Caco-2 (cell line): ENCODE data around the gene CAPN11. TPM values are rescaled to one million over a fixed set of nuclear protein-coding genes. Genes with fewer than 3 reads are reported as not detected.
A peak's percentile ranks its signal among the peaks of the same experiment; 100 is the strongest.

Experiments
- BruUV-seq: library from RNA; stranded (reverse); fragments of 400-500 nt; replicated peaks from 2 replicates; lab custom pipeline; 2021; lab: Mats Ljungman, UMichigan
- CTCF ChIA-PET: fragments of 300-600 bp; sonication (Branson Sonifier 250); formaldehyde crosslinking; loops from one replicate; lab custom pipeline; 2022; ENCODE audit warnings: antibody characterized with exemption; lab: Charles Lee
- POLR2A ChIA-PET: fragments of 300-600 bp; sonication (Branson Sonifier 250); formaldehyde crosslinking; loops from one replicate; lab custom pipeline; 2022; ENCODE audit warnings: antibody characterized with exemption; lab: Charles Lee
- DNase-seq, 2 experiments: peaks; one replicate each; pipeline versions ENCODE4 v3.0.0 to v3.0.0-alpha.2; 2020 to 2022
- H3K27me3 ChIP-seq: replicated peaks from 2 replicates; pipeline ENCODE4 v1.6.0; 2011; ENCODE audit warnings: low read length; ENCODE audit not compliant: control insufficient read depth, insufficient read depth
- H3K36me3 ChIP-seq: 2 replicates; pipeline ENCODE4 v1.5.1; 2011; ENCODE audit warnings: low read length; ENCODE audit not compliant: control insufficient read depth, insufficient read depth
- H3K4me1 ChIP-seq: fragments of 250-450 bp; sonication (Bioruptor Pico); 2 replicates; pipeline ENCODE4 v1.5.1; 2020; ENCODE audit warnings: mild to moderate bottlenecking
- H3K4me3 ChIP-seq: 2 replicates; pipeline ENCODE4 v1.5.1; 2011; ENCODE audit warnings: low read depth, mild to moderate bottlenecking, control low read depth, low read length
- H3K9me3 ChIP-seq: fragments of 250-450 bp; sonication (Bioruptor Pico); 2 replicates; pipeline ENCODE4 v1.5.1; 2020; ENCODE audit warnings: mild to moderate bottlenecking, moderate library complexity
- H3K27ac Mint-ChIP-seq: one replicate; pipeline ENCODE4 v1.8.0; 2022; ENCODE audit warnings: mixed read lengths; ENCODE audit not compliant: unreplicated experiment
- H3K27me3 Mint-ChIP-seq: one replicate; pipeline ENCODE4 v1.8.0; 2022; ENCODE audit warnings: mixed read lengths; ENCODE audit not compliant: insufficient read depth, unreplicated experiment
- H3K36me3 Mint-ChIP-seq: one replicate; pipeline ENCODE4 v1.8.0; 2022; ENCODE audit warnings: mild to moderate bottlenecking, mixed read lengths; ENCODE audit not compliant: insufficient read depth, unreplicated experiment
- H3K4me1 Mint-ChIP-seq: one replicate; pipeline ENCODE4 v1.8.0; 2022; ENCODE audit warnings: low read depth, mixed read lengths; ENCODE audit not compliant: unreplicated experiment
- H3K4me3 Mint-ChIP-seq: one replicate; pipeline ENCODE4 v1.8.0; 2022; ENCODE audit warnings: mild to moderate bottlenecking, moderate library complexity, mixed read lengths; ENCODE audit not compliant: unreplicated experiment
- H3K9me3 Mint-ChIP-seq: one replicate; pipeline ENCODE4 v1.8.0; 2022; ENCODE audit warnings: mixed read lengths; ENCODE audit not compliant: unreplicated experiment
- intact Hi-C: fragments of 100-400 bp; cut with micrococcal nuclease; formaldehyde crosslinking; loops from one replicate; pipeline ENCODE4 v1.10.0; 2022; ENCODE audit not compliant: unreplicated experiment
- total RNA-seq: library from RNA; stranded (reverse); gene quantifications from 2 replicates; pipeline ENCODE4 v1.2.3, GENCODE V29; 2022
- TF ChIP-seq, protein P1 (sequence below), 2 experiments: fragments of 200-600 bp in 1 of 2; IDR thresholded peaks; 1 replicate in 1 of 2; 2 replicates in 1 of 2; pipeline versions ENCODE4 v1.5.1 to v1.8.0; 2011 to 2022; ENCODE audit warnings: antibody characterized with exemption in 1 of 2, control low read depth in 1 of 2, inconsistent platforms in 1 of 2, low read depth in 1 of 2, low read length in 1 of 2, mild to moderate bottlenecking in 1 of 2, moderate library complexity in 1 of 2; ENCODE audit not compliant: insufficient read depth in 1 of 2, severe bottlenecking in 1 of 2, unreplicated experiment in 1 of 2

CAPN11 gene
- total RNA-seq, 1 experiment from 2014 or later: not detected

DNA sequence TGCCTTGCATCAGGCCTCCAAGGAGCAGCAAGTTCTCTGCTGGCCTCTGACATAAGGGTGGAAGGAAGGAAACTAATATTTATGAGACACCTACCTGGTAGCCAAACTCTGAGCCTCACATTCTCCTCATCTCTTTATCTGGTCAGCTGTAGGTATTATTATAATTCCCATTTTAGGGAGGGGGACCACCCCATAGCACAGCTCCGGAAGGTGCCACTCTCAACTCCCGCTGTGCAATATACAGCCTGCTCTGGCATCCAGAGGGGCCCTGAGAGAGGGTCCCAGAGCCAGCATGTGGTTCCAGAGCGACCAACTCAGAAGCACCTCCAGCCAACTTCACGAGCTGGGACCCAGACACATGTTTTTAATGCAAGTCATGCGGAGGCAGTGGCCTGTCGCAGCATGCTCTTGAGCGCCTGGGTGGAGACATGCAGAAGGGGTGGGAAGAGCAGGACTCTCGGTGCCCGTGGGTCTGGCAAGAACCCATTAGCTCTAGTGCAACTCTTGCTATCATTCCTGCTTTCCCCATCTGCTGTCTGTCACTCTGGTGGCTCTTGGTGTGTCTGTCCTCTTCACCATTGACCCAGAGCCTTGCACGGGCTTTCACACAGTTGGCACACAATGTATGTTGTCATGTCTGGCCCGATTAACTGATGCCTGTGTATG lies 43.2 kb downstream of the CAPN11 start:
- Mint-ChIP-seq H3K27me3 (no peaks in the 10 kb centered on the region), H3K4me3 (no peak overlapping the region), H3K9me3 (no peaks in the 10 kb centered on the region), H3K27ac (peak overlapping the region; percentile 81), H3K4me1 (peaks cover 30% of the 10 kb centered on the region), H3K36me3 (no peaks in the 10 kb centered on the region)
- ChIA-PET POLR2A (no interaction called here), CTCF (interaction anchor here (0.8 kb wide), 1 partner anchor 18 kb away, joined by 3 read pairs; no protein-coding TSS in a partner anchor)
- Histone ChIP-seq H3K27me3 (no peaks in the 10 kb centered on the region), H3K36me3 (no peaks in the 10 kb centered on the region), H3K4me1 (peaks cover 34% of the 10 kb centered on the region), H3K4me3 (no peak overlapping the region), H3K9me3 (no peaks in the 10 kb centered on the region)
- no peak for DNase-seq
- TF ChIP-seq, protein P1, sequence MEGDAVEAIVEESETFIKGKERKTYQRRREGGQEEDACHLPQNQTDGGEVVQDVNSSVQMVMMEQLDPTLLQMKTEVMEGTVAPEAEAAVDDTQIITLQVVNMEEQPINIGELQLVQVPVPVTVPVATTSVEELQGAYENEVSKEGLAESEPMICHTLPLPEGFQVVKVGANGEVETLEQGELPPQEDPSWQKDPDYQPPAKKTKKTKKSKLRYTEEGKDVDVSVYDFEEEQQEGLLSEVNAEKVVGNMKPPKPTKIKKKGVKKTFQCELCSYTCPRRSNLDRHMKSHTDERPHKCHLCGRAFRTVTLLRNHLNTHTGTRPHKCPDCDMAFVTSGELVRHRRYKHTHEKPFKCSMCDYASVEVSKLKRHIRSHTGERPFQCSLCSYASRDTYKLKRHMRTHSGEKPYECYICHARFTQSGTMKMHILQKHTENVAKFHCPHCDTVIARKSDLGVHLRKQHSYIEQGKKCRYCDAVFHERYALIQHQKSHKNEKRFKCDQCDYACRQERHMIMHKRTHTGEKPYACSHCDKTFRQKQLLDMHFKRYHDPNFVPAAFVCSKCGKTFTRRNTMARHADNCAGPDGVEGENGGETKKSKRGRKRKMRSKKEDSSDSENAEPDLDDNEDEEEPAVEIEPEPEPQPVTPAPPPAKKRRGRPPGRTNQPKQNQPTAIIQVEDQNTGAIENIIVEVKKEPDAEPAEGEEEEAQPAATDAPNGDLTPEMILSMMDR (IDR thresholded peaks at IDR 0.05; ENCODE audit: insufficient read depth in 1 of 2, low read depth in 1 of 2, low read length in 1 of 2, severe bottlenecking in 1 of 2, unreplicated experiment in 1 of 2): no peak
- no TSS peak for BruUV-seq
- intact Hi-C loops: no loop called here

DNA sequence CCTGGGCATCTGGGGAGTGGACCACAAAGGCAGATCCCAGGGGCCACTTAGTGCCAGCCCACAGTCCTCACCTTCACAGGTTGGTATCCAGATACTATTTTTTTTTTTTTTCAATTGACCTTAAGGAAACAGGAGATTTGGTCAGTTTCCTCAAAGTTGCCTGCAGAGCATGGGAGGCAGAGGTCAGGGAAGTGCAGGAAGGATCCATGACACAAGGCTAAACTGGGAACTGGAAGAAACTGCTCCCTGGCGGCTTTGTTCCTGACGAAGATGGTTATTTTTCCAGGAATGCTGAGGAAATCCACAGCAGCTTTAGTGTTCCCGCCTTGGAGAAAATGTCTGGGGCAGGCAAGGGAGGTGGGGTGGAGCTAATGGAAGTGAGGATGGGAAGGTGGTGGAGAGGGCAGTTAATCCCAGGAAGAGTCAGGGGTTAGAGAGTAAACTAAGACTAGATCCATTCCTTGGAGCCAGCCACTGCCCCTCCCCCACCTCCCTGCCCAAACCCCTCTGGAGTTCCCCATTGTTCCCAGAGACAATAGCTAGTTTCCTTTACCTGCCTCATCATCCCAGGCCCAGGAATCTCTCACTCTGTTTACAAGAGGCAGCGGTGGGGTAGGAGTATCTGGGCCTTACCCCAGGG lies 43.8 kb downstream of the CAPN11 start:
- DNase-seq: no peak
- peaks cover 36% of the 10 kb centered on the region for H3K4me1 ChIP-seq
- H3K4me1 Mint-ChIP-seq: peaks cover 31% of the 10 kb centered on the region
- peak overlapping the region; percentile 81 for H3K27ac Mint-ChIP-seq
- H3K9me3 Mint-ChIP-seq: no peaks in the 10 kb centered on the region
- BruUV-seq: no TSS peak
- TF ChIP-seq, protein P1 (IDR thresholded peaks at IDR 0.05; ENCODE audit: insufficient read depth in 1 of 2, low read depth in 1 of 2, low read length in 1 of 2, severe bottlenecking in 1 of 2, unreplicated experiment in 1 of 2): no peak
- no peaks in the 10 kb centered on the region for H3K27me3 Mint-ChIP-seq
- CTCF ChIA-PET: interaction anchor here (1.2 kb wide), 1 partner anchor 17 kb away, joined by 3 read pairs; no protein-coding TSS in a partner anchor
- no peak overlapping the region for H3K4me3 ChIP-seq
- POLR2A ChIA-PET: interaction anchor here (0.6 kb wide), 1 partner anchor 62 kb away, joined by 5 read pairs; no protein-coding TSS in a partner anchor
- no peaks in the 10 kb centered on the region for H3K36me3 ChIP-seq
- H3K36me3 Mint-ChIP-seq: no peaks in the 10 kb centered on the region
- H3K4me3 Mint-ChIP-seq: no peak overlapping the region
- H3K27me3 ChIP-seq: no peaks in the 10 kb centered on the region
- H3K9me3 ChIP-seq: no peaks in the 10 kb centered on the region
- intact Hi-C loops: no loop called here

DNA sequence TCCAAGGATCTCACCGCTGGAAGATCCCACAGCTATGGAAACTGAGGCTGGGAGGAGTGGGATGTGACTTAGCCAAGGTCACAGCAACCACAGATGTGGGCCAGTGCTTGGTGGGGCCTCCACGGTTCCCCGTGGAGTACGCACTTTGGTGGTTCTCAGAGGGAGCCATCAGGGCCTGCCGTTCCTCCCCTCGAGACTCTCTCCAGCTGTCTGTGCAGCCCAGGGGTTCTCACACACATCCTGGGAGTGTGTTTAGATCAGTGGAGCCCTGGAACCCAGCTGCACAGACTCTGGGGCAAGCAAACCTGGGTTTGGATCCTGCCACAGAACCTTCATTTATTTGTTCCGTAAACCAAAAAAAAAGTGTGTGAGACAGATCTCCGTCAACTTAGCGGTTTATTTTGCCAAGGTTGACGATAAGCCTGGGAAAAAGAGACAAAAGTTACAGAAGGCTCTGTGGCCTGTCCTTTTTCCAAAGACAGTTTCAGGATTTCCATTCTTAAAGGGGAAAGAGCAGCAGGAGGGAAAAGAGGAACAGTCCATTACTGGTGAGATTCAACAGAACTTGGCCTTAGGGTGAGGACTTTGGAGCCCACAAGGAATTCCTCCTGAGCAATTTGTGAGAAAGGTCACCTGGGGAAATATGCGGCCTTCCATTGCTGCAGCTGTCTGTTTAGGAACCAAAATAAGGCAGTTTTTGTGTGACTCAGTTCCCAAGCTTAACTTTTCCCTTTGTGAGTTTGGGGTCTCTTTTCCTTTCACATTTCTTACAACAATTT lies 44.5 kb downstream of the CAPN11 start:
- Mint-ChIP-seq H3K36me3 (no peaks in the 10 kb centered on the region), H3K27ac (peak overlapping the region; percentile 81), H3K27me3 (no peaks in the 10 kb centered on the region), H3K4me3 (no peak overlapping the region), H3K9me3 (no peaks in the 10 kb centered on the region), H3K4me1 (peaks cover 32% of the 10 kb centered on the region)
- no peaks in the 10 kb centered on the region for H3K9me3 ChIP-seq
- no TSS peak for BruUV-seq
- DNase-seq: peak; percentile 56 to 68
- H3K4me3 ChIP-seq: no peak overlapping the region
- H3K27me3 ChIP-seq: no peaks in the 10 kb centered on the region
- intact Hi-C loops: no loop called here
- POLR2A ChIA-PET: interaction anchor here (0.6 to 1.0 kb wide), 2 partner anchors 44 to 61 kb away, joined by 5 read pairs; partner anchors contain the start of gene HSP90AB1
- TF ChIP-seq, protein P1 (IDR thresholded peaks at IDR 0.05; ENCODE audit: insufficient read depth in 1 of 2, low read depth in 1 of 2, low read length in 1 of 2, severe bottlenecking in 1 of 2, unreplicated experiment in 1 of 2): no peak
- H3K4me1 ChIP-seq: peaks cover 36% of the 10 kb centered on the region
- no peaks in the 10 kb centered on the region for H3K36me3 ChIP-seq
- CTCF ChIA-PET: interaction anchor here (1.0 to 1.2 kb wide), 3 partner anchors 16 to 31 kb away, joined by 3 read pairs; no protein-coding TSS in a partner anchor
